Fibroblast of skin of right quadriceps (primary cell): ENCODE results near the gene GPC6.
A peak's percentile ranks its signal among the peaks of the same experiment; 100 is the strongest.

Experiments
- DNase-seq: peaks from one replicate; pipeline ENCODE4 v3.0.0-alpha.2; 2013

GPC6 gene

DNA sequence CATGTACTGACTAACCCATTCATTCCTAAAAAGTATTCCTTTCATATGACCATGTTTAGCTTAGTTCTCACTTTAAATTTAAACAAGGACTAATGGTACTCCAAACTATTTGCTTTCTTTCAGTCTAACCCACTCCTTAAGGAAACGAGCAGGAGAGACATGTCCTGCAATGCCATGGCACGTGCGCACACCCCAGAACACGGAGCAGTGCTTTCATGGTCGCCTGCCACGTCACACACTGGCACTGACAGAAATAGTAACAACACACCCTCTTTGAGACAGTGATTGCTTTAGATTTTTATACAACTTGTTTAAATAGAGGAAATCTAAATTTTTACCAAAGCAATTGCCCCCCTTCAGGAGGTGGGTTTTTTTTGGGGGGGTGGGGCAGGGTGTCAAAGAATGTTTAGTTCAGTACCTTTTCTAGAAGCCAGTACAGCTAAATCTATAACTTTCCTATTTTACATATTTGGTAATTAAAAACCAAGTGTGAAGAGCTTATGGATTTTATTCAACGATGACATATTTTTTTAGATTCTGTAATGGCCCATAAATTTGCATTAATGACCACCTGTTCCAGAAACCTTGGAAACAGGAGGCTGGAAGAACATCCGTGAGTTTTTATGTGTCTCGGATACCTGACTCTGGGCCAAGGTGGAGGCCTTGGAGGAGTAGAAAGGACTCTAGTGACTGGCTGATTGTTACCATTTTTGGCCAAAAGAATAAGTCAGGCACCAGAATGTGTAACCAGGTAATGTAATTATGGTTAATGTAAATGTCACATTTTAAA is 1005.7 kb downstream of the GPC6 start:
- no peak for DNase-seq

DNA sequence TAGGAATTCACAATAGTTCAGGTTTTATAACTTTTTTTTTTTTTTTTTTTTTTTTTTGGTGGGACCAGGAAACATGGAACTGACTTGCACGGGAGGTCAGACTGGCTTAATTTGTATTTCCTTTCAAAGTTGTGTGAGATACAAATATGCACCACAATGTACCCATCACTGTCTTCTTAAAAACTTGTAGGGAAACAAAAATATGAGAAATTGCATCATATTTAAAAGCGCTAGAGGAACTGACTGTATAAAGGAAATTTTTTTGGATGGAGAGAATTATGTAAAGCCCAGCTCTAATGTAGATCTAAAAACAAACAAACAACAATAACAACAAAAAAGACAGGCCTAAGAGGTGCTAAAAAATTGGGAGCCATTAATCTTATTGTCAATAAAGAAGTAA is 1006.3 kb downstream of the GPC6 start:
- no peak for DNase-seq

DNA sequence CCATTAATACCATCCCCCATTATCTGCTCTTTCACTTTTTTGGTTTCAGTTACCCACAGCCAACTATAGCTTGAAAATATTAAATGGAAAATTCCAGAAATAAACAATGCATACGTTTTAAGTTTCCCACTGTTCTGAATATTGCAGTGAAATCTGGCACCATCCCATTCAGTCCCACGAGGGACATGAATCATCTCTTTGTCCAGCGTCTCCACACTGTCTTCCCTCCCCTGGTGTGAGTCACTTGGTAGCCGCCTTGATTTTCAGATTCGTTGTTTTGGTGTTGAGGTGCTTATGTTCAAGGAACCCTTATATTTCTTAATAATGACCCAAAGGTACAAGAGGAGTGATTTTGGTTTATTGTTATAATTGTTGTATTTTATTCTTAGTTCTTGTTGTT is 1006.8 kb downstream of the GPC6 start:
- DNase-seq = peak; percentile 93

DNA sequence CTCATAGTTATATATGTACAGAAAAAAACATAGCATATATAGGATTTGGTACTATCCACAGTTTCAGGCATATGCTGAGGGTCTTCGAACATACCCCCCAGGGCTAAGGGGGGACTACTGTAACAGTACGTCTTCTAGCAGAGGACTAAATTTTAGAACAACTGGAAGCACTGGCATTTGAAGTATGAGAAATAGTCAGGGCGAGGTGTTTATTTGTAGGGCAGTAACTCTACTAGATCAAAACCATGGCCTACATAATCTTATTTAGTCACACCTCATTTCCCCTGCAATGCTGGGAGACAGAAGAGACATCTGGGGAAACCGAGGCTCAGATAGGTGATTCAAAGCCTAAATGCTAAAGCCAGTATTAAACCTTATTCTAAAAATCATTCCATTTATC is 1007.2 kb downstream of the GPC6 start:
- DNase-seq = no peak

DNA sequence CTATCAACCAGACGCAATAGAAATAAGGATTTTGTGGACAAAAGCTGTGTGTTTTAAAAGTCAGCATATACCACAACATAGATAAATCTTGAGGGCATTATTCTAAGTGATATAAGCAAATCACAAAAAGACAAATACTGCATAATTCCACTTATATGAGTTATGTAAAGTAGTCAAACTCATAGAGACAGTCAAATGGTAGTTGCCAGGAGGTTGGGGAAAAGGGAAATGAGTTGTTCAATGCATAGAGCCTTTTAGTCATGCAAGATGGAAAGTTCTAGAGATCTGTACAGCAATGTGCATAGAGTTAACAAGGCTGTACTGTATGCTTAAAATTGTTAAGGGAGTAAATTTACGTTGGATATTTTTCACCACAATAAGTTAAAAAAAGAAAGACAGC is 1008.1 kb downstream of the GPC6 start:
- DNase-seq = no peak

DNA sequence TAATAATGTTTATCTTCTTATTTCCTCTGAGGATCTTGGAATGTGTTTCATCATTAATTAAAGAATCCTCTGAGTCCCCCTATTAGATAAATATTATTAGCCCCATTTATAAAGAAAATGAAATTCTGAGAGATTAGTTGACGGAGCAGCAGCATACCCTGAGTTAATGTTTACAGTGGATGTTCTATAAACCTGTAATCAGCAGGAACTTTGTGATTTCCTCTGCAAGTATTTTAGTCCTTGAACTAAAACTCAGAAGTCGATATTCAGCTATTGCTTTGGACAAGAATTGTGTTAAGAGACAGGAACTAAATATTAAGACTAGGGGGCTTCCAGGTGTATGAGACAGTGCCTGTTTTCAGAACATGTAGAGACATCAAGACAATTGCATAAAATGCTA is 1009.5 kb downstream of the GPC6 start:
- no peak for DNase-seq

DNA sequence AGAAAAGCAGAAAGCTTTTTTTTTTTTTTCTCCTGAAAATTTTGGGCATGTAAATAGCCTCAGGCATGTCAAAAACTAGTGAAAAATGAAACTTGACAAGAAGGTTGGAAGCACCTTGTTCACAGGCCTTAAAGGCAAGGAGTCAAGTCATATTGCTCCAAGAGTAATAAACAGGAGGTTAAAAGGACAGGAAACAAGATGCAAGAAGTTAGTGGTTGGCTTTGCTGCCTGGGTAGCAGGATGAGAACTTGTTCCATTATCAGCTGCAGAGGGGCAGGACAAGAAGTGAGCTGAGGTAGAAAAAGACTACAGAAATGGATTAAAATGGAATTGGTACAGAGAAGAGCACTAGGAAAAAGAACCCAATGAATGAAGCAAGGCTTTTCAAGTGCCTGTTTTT is 1010.3 kb downstream of the GPC6 start:
- no peak for DNase-seq

DNA sequence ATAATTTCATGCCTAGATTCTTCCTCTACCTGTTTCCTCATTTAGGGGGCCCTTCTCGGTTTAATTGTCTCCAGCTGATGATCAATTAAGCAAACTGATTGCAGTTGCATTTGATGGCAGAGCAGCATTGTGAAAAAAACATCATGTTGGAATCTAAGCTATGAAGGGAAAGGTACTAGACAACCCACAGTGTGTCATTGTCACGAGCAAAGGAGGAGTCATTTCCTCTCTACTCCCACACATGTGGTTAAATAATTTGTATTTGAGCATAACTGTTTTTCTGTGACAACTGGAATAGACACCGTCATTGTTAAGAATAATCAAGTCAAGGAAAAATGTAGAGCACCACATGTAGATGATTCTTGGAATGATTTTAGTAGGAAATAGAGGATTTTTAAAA is 1012.5 kb downstream of the GPC6 start:
- DNase-seq = peak; percentile 73

DNA sequence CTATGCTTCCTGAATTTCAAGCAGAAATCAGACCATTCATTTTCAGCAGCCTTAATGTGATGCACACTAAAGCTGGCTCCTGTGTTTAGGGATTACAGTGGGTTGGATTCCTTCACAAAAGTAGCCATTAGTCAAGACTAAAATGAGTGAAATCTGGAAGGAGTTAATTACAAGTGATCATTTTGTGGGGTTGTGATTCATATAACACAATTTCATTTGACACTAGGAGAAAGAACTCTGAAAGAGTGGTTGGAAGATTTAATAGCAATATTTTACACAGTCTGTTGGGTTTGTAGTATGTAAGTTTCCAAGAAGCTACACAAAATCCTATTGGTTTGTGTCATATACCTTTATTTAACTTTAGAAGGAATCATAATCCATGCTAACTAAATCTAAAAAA is 1015.9 kb downstream of the GPC6 start:
- DNase-seq = peak; percentile 34

DNA sequence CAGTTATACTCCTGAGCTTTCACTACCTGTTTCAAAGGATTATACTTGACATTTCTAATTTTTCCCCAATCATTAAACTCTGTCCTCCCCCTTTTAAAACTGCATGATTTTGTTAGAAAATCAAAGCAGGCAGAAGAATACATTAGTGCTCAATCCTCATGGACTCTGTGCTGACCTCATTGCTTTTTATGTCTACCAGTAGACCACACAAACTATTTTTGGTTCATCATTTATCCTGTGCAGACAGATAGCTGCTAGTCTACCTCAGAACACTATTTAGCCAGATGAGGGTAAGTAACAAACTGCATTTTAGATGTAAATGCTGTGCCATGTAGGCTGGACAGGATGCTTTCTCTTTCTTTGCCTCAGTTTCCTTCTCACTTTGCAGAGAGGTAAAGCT is 1016.9 kb downstream of the GPC6 start:
- no peak for DNase-seq

DNA sequence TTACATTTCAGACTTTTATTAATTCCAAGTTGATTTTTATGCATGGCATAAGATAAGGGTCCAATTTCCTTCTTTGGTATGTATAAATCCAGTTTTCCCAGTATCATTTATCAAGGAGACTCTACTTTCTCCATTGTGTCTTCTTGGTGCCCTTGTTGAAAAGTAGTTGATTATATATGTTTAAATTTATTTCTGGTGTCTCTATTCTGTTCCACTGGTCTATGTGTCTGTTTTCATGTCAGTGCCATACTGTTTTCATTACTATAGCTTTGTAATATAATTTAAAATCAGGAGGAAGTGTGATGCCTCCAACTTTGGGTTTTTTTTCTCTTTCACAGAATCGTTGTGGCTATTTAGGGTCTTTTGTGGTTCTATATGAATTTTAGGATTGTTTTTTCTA is 1019.9 kb downstream of the GPC6 start:
- no peak for DNase-seq

DNA sequence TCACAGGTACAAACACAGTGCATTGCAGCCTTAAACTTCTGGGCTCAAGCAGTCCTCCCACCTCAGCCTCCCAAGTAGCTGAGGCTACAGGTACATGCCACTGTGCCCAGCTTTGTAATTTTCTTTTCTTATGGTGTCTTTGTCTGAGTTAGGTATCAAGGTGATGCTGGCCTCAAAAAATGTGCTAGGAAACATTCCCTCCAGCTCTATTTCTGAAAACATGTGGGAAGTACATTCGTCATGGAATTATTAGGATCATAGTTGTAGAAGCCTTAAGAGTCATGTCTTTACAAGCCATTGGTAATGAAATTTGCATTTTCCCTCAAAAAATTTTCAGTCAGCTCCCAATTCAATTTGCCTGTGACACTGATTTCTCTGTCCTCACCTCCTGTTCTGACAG is 1021.3 kb downstream of the GPC6 start:
- DNase-seq = no peak

DNA sequence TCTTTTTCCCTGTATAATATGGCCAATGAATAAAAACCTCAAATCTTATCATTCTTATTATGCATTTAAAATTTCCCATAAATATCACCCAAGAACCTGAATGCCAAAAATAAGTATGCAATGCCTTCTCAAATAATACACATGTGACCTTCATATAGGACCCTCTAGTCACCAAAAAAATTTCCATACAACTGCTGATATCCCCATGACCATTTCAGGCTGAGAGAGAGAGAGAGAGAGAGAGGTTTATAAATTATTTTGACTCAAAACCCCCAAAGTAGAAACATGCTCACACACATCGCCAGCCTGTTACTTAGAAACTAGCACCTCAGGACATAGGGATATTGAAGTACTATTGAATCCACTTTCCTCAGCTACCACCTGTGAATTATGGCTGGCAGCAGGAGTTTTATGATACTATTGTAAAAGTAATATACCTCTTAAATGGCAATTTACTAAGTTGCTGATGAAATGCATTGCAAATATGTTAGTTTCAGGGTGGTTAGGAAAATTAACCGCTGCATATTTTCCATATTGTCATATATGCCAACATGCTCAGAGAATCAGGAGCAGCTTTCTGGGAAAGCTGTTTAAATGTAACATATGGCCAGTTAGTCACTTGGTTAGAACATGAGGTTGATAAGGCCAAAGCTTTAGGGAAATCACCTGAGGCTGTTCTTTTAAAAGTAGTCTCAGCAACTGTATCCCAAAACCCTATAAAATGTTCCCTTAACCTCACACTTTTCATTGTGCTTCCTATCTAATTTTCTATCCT is 1022.0 kb downstream of the GPC6 start:
- peak; percentile 62 for DNase-seq

DNA sequence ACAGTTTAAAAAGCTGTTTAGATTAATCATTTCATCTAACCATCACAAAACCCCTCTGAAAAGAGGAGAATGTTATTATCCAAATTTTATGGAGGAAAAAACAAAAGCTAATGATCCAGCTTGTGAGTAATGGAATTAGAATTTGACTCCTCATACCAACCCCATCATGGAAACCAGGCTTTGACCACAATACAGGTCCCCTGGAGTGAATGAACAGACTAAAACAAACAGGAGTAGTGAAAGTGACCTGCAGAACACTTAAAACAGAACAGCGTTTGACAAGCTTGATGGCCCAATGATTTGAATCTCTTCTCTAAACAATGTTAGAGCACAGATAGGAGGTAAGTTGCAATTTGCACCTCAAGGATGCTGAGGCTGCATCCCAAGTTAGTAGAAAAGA is 1022.9 kb downstream of the GPC6 start:
- DNase-seq = peak; percentile 91

DNA sequence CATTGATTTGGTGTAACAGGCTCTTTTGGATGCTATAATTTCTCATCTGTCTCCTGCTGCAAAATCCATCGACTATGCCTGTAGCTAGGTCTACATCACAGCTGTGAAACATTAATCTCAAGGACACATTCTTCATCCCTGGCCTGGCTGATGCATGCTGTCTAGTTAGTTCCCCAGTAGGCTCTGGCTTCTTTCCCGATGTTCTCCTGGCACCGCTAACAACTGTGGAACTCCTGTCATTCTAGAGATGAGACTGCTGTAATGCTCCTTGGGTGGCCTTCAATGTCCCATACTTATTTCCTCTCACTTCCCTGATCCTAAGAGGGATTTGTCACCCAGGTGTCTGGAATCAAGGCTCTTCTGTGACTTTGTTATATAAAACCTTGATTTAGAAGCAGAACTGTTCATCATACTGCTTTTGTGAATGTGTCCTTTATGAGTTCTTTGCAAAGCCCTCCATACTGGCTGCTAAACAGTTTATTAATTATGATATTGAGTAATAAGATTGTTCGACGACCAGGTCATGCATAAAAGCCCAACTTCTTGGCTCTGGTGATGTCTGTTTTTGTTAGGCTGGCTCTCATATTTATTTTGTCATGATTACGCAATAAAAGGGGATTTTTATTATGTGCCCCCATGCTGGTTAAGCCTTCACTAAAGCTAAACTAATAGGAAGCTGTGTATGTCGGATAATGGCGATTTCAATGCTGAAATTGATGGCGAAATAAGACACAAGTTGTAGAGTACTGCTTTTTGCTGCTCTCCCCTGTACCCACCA is 1025.4 kb downstream of the GPC6 start:
- DNase-seq = peak; percentile 74

DNA sequence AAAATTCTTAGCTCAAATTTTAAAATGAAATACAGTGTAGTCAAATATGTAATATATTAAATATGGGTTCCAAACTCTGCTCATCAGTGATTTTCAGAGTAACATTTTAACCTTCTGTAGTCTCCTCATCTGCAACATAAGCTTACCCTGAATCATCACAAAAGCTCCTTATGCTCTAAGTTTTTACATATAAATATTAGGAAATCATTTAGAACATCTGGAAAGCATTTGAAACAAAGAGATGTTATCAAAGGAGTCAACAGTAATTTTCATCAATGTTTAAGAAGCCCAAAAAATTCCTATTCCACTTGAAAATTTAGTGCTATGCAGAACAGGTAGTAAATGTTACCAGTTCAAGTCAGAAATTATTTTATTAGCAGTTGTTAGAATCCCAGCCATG is 1028.1 kb downstream of the GPC6 start:
- DNase-seq = peak; percentile 40

DNA sequence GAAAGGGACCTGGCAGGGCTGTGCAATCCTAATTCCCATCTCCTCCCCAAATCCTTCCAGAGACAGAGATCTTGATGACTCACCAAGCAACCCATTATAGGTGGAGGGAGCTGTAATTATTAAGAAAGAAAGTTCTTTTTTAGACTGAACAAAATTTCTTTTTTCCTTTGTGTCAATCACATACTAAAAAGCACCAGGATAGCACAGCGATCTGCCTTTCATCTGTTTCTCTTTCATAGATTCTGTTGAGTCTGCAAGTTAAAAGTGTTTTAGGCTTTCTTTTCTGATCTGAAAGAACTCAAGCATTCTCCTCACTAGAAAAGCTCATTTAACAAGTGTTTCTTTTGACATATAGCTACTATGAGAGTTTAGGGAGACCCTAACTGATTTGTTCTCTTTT is 1030.1 kb downstream of the GPC6 start:
- DNase-seq = no peak

DNA sequence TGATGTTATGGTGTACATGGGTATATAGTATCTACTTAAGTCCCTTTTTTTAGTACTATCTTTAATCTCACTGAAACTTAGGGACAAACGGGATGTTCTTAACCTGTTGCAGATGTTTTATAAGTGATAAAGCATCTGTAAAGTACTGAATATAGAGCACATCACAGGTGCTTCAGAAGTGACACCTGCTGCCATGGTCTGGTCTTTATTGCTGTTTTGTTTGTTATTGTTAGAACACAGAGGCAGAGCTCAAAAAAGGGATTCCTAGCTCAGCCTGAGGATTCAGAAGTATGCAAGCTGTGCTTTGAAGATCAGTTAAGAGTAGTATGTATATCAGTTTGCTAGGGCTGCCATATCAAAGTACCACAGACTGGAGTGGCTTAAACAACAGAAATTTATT is 1033.4 kb downstream of the GPC6 start:
- no peak for DNase-seq

DNA sequence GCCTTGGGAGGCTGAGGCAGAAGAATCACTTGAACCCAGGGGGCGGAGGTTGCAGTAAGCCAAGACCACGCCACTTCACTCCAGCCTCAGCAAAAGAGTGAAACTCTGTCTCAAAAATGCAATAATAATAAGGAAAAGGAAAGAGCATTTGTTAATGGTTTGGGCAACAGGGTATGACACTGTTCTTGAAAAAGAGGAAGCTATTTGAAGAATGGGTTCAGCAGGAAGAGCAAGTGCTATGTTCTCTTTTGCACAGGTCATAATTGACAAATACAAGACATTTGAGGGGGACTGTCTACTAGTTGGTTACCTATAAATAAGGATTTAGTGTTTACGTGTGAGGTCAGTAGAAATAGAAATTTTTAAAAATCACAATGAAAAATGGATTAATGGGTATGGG is 1034.6 kb downstream of the GPC6 start:
- DNase-seq = no peak

DNA sequence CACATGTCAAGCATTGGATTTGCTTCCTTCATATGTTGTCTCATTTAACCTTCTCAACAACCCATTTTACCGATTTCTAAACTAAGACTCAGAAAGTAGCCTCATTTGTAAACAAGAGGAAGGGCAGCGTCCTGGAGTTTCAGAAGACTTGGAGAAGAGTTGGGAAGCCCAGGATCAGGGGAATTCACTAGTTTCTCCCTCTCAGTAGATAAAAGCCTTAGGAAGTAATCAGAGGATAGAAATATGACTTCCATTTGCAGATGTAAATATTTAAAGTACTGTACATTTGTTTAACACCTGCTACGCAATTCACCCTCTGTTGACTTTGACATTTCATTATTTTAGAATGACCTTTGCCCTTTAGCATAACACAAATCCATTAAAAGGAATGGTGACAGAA is 1036.4 kb downstream of the GPC6 start:
- DNase-seq = no peak

DNA sequence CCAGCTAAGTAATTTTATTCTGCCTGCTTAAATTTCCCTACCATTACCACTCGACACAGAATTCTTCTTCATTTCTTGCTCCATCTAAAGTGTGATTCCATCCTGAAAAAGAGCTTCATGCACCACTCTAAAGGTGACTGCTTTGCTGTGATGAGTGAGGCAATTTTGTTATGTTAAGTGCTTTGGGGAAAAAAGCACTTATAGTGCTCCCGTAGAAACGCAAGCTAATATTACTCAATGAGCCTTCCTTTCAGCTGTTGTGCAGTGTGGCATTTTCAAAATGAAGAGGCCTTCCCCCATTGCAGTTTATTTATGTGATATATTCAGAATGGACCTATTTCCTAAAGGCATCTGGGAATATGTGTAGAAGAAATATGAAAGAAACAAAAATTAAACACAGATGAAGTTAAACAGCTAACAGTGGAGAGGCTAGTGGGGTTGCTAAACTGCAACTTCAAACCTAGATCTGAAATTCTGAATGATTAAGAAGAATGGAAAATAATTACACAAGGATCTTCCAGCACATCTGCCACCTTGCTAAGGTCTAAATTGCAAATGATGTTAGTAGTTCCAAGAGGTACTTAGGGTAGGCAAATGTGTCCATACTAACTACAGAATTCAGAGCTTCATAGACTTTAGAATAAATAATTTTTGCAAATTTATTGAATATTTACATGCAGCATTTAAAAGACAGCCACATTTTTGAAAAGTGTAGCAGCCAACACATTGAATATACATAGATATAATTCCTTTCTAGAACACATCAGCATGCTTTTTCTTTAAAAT is 1041.2 kb downstream of the GPC6 start:
- no peak for DNase-seq

DNA sequence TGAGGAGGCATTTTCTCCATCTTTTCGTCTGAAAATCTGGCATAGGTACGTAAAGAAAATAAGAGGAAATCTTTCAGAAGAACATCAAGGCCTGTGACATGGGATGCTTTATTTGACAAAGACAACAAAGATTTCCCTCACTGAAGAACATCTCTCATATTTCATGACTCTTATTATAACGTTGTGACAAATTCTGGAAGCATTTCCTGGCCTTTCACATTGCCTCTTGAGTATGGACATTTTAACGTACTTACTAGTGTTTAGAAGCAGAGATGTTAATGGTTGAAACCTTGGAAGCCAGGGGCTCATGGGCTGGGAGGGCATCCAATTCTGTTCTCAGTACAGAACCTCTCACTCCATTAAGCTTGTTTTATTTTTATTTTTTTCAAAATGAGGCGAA is 1042.1 kb downstream of the GPC6 start:
- DNase-seq = peak; percentile 38

DNA sequence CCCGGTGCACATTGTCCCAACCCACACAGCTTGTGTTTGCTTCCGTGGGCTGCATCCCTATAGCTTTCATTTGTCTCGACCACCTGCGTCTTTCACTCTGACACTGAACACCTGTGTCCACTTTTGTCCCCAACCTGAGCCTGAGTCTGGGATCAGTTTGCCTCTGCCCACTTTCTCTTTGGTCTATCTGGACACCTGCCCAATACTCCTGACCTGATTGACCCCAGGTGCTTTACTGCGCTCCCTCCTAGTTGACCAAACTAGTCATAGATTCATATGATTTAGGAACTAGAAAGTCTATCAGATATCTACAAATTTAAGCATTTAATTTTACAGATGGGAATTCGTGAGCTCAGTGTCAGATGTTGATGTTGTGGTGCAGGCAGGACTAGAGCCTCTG is 1043.0 kb downstream of the GPC6 start:
- no peak for DNase-seq
